HT1080 (cell line): ENCODE measurements around the gene DCLRE1A. TPM values are rescaled to one million over a fixed set of nuclear protein-coding genes. Genes with fewer than 3 reads are reported as not detected.

ENCODE experiments used
- DNase-seq: peaks from one replicate; pipeline ENCODE4 v3.0.0-alpha.2; 2015; ENCODE audit warnings: low read depth
- small RNA-seq: library from RNA; depleted of rRNA; stranded (forward); fragments of <200 nt; gene quantifications from one replicate; pipeline ENCODE3, GENCODE V24; 2014
- total RNA-seq: library from RNA; depleted of rRNA; stranded (reverse); fragments of >200 nt; shearing (Covaris generic); gene quantifications from 2 replicates; pipeline ENCODE4 v1.2.3, GENCODE V29; 2014; rRNA removed

DCLRE1A gene
- total RNA-seq, 1 experiment from 2014 or later, result 11.5 TPM

DNA sequence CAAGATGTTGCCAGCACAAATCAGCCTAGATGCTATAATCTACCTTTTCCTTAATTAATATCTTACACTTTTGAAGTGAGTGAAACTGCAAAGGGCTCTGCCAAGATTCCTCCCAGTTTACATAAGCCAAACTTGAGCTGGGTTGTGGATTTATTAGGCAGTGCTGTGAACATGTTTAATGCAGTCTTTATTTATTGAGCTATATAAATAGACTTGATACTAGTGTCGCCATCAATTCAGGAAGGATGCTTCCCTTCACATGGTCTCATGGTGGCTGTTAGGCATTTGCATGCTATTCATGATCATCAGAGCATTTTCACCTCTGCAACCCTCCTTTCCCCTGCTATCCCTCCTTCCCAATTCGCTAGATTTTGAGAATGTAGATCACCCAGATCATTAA, 62.2 kb downstream of the DCLRE1A start:
- no peak for DNase-seq

DNA sequence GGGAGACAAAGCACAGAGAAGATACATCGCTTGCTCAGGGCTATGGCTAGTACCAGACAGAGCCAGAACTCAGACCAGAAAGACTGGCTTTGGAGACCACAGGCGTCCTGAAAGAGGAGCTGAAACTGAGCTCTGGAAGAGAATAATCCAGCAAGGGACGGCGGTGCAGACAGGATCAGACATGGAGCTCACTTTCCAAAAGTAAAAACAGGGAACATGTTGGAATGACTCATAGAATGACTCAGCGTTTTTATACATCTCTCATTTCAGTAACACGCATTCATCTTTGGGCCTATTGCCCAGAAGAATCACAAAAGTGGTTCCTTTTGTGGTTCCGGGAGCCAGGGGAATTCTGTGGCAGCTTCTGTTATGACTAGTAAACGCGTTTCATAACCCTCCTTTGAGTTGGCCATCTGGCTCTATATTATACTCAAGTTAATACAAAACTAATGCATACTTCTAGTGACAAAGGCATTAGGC, 65.2 kb downstream of the DCLRE1A start:
- DNase-seq, result peak; percentile 86

Small RNA genes lying within 50 kb of the gene (small RNA-seq; reads per million reads assigned to genes)
- not detected for gene RF00560

Other genes starting within 250 kb of the DCLRE1A start
- gene NRAP, start 190.0 kb downstream of the DCLRE1A start, total RNA-seq, result not detected in 2 replicates
- 28.7 and 32.0 TPM in 2 replicates for gene CASP7, start 174.2 kb downstream of the DCLRE1A start, total RNA-seq
- gene PLEKHS1, start 102.4 kb downstream of the DCLRE1A start, total RNA-seq, result not detected in 2 replicates
- gene NHLRC2, start 579 bp upstream of the DCLRE1A start, total RNA-seq, result 9.3 and 28.0 TPM in 2 replicates
- 0.06 and 0.07 TPM in 2 replicates for gene ADRB1, start 189.8 kb upstream of the DCLRE1A start, total RNA-seq